ENCODE results near the gene TOR1A. TPM values are rescaled to one million over a fixed set of nuclear protein-coding genes. Genes with fewer than 3 reads are reported as not detected.

Gene TOR1A
- total and polyA plus RNA-seq, 2 experiments from 2014 or later: 44.8 to 50.4 TPM

DNA sequence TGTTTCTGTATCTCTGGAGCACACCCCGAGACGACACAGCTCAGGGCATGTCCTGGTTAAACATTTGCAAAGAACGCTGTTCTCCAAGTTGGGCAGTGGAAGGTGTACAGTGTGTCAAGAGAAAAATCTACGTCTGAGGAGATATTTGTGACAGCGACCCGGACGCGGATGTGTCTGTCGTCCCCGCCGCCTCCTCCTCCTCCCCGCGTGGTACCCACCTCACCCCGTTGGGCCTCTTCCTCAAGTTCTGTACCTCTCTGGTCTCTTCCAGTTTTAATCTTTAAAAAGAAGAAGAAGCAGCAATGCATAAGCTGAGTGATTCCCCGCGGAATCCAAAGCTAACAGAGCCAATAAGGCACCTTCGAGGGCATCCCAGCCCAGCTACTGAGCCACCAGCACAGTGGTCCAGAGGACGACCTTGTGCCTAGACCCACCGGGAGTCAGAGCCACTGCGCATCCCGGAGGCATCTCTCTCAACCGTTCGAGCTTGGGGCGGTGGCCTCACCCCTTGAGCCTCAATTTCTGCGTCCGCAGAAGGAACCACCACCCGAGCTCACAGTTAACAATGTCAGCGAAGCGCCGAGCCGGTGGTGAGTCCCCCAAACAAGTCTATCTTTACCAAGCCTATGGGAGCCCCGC lies 10.7 kb upstream of the TOR1A start:
- 5% methylated on average over 31 of the region's 32 CpGs for WGBS (ENCODE audit: low lambda C conversion rate, missing lambda C conversion rate)
- Histone ChIP-seq H3K4me2 (peak overlapping the region; percentile 88), H3K4me3 (peak overlapping the region; percentile 77), H3K27me3 (no peaks in the 10 kb centered on the region), H4K20me1 (ENCODE audit: insufficient read depth, poor library complexity, severe bottlenecking) (no peaks in the 10 kb centered on the region), H2AFZ (peak overlapping the region; percentile 93), H3K9me2 (replicated peaks; ENCODE audit: insufficient read depth) (no peaks in the 10 kb centered on the region), H3K9me3 (ENCODE audit: low read depth) (no peaks in the 10 kb centered on the region), H3K4me1 (ENCODE audit: insufficient read depth) (no peaks in the 10 kb centered on the region), H3K36me3 (replicated peaks; ENCODE audit: insufficient read depth, low read depth) (no peaks in the 10 kb centered on the region), H3K27ac (peak overlapping the region; percentile 83), H3K79me2 (peaks cover 42% of the 10 kb centered on the region)
- peak; percentile 23 for DNase-seq (ENCODE audit: low spot score)
- TF ChIP-seq EZH2 (IDR thresholded peaks at IDR 0.05; ENCODE audit: borderline replicate concordance) (no peak), EZH2phosphoT487 (IDR thresholded peaks at IDR 0.05; ENCODE audit: low read depth, severe bottlenecking, unreplicated experiment) (no peak)
- TF ChIP-seq, protein P1, sequence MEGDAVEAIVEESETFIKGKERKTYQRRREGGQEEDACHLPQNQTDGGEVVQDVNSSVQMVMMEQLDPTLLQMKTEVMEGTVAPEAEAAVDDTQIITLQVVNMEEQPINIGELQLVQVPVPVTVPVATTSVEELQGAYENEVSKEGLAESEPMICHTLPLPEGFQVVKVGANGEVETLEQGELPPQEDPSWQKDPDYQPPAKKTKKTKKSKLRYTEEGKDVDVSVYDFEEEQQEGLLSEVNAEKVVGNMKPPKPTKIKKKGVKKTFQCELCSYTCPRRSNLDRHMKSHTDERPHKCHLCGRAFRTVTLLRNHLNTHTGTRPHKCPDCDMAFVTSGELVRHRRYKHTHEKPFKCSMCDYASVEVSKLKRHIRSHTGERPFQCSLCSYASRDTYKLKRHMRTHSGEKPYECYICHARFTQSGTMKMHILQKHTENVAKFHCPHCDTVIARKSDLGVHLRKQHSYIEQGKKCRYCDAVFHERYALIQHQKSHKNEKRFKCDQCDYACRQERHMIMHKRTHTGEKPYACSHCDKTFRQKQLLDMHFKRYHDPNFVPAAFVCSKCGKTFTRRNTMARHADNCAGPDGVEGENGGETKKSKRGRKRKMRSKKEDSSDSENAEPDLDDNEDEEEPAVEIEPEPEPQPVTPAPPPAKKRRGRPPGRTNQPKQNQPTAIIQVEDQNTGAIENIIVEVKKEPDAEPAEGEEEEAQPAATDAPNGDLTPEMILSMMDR (IDR thresholded peaks at IDR 0.05; ENCODE audit: poor library complexity): no peak

DNA sequence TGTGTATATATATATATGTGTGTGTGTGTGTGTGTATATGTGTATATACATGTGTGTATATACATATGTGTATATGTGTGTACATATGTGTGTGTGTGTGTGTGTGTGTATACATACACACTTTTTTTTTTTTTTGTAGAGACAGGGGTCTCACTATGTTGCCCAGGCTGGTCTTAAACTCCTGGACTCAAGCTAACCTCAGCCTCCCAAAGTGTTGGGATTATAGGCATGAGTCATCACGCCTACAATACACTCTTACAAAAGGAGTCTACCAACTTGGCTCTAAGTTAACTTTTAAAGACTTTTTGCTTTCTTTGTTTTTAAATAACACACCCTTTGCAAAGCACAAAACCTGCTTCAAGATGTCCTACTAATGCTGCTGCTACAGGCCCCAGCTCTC lies 9.0 kb upstream of the TOR1A start:
- H3K4me1 ChIP-seq (ENCODE audit: insufficient read depth): no peaks in the 10 kb centered on the region
- H3K27me3 ChIP-seq: no peaks in the 10 kb centered on the region
- no peak overlapping the region for H3K4me2 ChIP-seq
- H4K20me1 ChIP-seq (ENCODE audit: insufficient read depth, poor library complexity, severe bottlenecking): no peaks in the 10 kb centered on the region
- no peaks in the 10 kb centered on the region for H3K36me3 ChIP-seq (replicated peaks; ENCODE audit: insufficient read depth, low read depth)
- H3K27ac ChIP-seq: no peak overlapping the region
- H3K9me2 ChIP-seq (replicated peaks; ENCODE audit: insufficient read depth): no peaks in the 10 kb centered on the region
- TF ChIP-seq, protein P1 (IDR thresholded peaks at IDR 0.05; ENCODE audit: poor library complexity): no peak
- TF ChIP-seq EZH2phosphoT487 (IDR thresholded peaks at IDR 0.05; ENCODE audit: low read depth, severe bottlenecking, unreplicated experiment) (no peak), EZH2 (IDR thresholded peaks at IDR 0.05; ENCODE audit: borderline replicate concordance) (no peak)
- no peaks in the 10 kb centered on the region for H3K9me3 ChIP-seq (ENCODE audit: low read depth)
- peaks cover 35% of the 10 kb centered on the region for H3K79me2 ChIP-seq
- no peak for DNase-seq (ENCODE audit: low spot score)
- no peak overlapping the region for H3K4me3 ChIP-seq
- no peak overlapping the region for H2AFZ ChIP-seq
- 100% methylated on average over 1 of the region's 1 CpG for WGBS (ENCODE audit: low lambda C conversion rate, missing lambda C conversion rate)

DNA sequence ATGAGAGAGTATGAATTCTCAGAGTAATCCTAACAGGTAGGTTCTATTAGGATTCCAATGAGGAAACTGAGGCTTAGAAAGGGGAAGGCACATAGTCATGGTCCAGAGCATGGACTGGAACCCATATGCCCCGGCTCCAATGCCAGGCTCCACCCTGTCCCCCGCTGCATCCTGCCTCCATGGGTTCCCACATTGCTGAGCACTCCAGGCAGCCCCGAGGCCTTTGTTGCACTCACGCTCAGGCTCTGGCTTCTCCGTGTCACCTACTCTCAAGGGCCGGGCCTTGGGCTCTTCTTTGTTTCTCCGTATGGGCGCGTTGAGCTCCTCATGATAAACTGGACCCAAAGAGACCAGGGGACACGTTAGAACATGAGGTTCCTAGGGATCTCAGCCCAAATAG lies 5.0 kb upstream of the TOR1A start:
- Histone ChIP-seq H4K20me1 (ENCODE audit: insufficient read depth, poor library complexity, severe bottlenecking) (no peaks in the 10 kb centered on the region), H3K4me1 (ENCODE audit: insufficient read depth) (no peaks in the 10 kb centered on the region), H3K4me3 (no peak overlapping the region), H3K9me2 (replicated peaks; ENCODE audit: insufficient read depth) (no peaks in the 10 kb centered on the region), H2AFZ (no peak overlapping the region), H3K4me2 (no peak overlapping the region), H3K27ac (no peak overlapping the region), H3K9me3 (ENCODE audit: low read depth) (no peaks in the 10 kb centered on the region), H3K27me3 (no peaks in the 10 kb centered on the region), H3K79me2 (peaks cover 7% of the 10 kb centered on the region), H3K36me3 (replicated peaks; ENCODE audit: insufficient read depth, low read depth) (no peaks in the 10 kb centered on the region)
- TF ChIP-seq EZH2 (IDR thresholded peaks at IDR 0.05; ENCODE audit: borderline replicate concordance) (no peak), EZH2phosphoT487 (IDR thresholded peaks at IDR 0.05; ENCODE audit: low read depth, severe bottlenecking, unreplicated experiment) (no peak)
- TF ChIP-seq, protein P1 (IDR thresholded peaks at IDR 0.05; ENCODE audit: poor library complexity): no peak
- WGBS (ENCODE audit: low lambda C conversion rate, missing lambda C conversion rate): 96% methylated on average over 10 of the region's 10 CpGs
- DNase-seq (ENCODE audit: low spot score): no peak
